Duodenal mucosa (tissue), 2 donors: ENCODE results near the gene FSIP1.

Experiments used
- H3K27ac ChIP-seq: one replicate; pipeline ENCODE4 v1.7.0; 2013; ENCODE audit warnings: low read depth, low read length
- H3K27me3 ChIP-seq, 2 donors: one replicate each; pipeline ENCODE4 v1.7.0; 2013; ENCODE audit warnings: low read length in 2 of 2, control low read depth in 1 of 2; ENCODE audit not compliant: insufficient read depth in 2 of 2, control insufficient read depth in 1 of 2
- H3K36me3 ChIP-seq, 2 donors: one replicate each; pipeline ENCODE4 v1.7.0; 2013; ENCODE audit warnings: low read length in 2 of 2, control low read depth in 1 of 2; ENCODE audit not compliant: insufficient read depth in 2 of 2, control insufficient read depth in 1 of 2
- H3K4me1 ChIP-seq, 2 donors: one replicate each; pipeline ENCODE4 v1.7.0; 2013; ENCODE audit warnings: low read length in 2 of 2, control low read depth in 1 of 2; ENCODE audit not compliant: insufficient read depth in 2 of 2, control insufficient read depth in 1 of 2
- H3K4me3 ChIP-seq, 2 donors: one replicate each; pipeline ENCODE4 v1.7.0; 2013; ENCODE audit warnings: low read length in 2 of 2, low read depth in 1 of 2
- H3K9ac ChIP-seq, 2 donors: one replicate each; pipeline ENCODE4 v1.7.0; 2013; ENCODE audit warnings: low read length in 2 of 2, low read depth in 1 of 2
- H3K9me3 ChIP-seq, 2 donors: one replicate each; pipeline ENCODE4 v1.7.0; 2013; ENCODE audit warnings: low read length in 2 of 2, control low read depth in 1 of 2; ENCODE audit not compliant: control insufficient read depth in 1 of 2

FSIP1 gene

DNA sequence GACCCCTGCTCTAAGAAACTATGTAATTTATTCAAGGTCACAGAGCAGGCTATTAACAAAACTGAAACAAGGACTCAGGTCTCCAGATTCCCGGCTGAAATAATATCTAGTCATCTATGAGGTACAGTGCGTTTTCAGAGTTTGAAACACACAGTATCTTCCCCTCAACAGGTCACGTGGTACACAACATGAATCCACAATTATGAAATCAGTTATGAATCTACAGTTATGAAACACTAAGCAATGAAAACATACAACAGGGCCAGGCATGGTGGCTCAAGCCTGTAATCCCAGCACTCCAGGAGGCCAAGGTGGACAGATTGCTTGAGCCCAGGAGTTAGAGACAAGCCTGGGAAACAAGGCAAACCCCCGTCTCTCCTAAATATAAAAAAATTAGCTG lies 72.7 kb downstream of the FSIP1 start:
- H3K27ac ChIP-seq = no peak overlapping the region
- no peaks in the 10 kb centered on the region for H3K9me3 ChIP-seq
- no peak overlapping the region for H3K4me3 ChIP-seq
- no peaks in the 10 kb centered on the region for H3K27me3 ChIP-seq
- no peak overlapping the region for H3K9ac ChIP-seq
- H3K36me3 ChIP-seq = no peaks in the 10 kb centered on the region
- H3K4me1 ChIP-seq = no peaks in the 10 kb centered on the region

DNA sequence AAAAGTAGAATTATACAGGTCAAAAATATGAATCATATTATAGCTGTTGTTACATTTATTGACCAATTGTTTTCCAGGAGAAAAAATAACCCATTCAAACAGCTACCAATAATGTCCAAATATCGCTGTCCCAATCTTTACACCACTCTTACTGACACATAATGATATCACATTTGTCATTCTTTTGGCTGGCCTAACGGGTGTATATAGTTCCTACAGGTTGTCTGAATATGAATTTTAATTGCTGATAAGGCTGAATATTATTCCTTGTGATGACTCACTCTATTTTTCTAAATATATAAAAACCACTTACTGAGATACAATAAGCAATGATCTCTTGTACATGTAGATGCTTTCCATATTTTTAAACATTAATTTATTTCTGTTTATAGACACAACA lies 76.4 kb downstream of the FSIP1 start:
- no peak overlapping the region for H3K27ac ChIP-seq
- H3K9ac ChIP-seq = no peak overlapping the region
- H3K27me3 ChIP-seq = no peaks in the 10 kb centered on the region
- no peaks in the 10 kb centered on the region for H3K9me3 ChIP-seq
- H3K36me3 ChIP-seq = no peaks in the 10 kb centered on the region
- no peak overlapping the region for H3K4me3 ChIP-seq
- no peaks in the 10 kb centered on the region for H3K4me1 ChIP-seq

DNA sequence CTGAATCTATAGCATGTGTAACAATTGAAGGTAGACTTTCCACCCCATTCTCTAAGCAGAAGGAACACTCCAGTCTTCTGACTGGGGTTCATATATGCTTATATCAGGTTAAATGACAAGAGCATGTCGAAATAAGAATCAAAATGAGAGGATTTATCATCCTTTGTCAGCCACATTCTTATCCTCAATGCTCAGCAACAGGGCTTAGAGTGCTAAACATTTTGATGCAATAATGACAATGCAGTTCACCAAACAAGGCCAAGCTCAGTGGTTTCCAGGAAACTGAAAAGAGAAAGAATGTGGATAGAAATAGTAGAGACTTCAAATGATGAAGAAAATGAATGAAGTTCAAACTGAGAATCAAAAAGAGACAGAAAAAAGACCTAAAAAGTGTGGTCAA lies 78.0 kb downstream of the FSIP1 start:
- Histone ChIP-seq H3K27me3 (no peaks in the 10 kb centered on the region), H3K36me3 (no peaks in the 10 kb centered on the region), H3K4me1 (no peaks in the 10 kb centered on the region), H3K27ac (no peak overlapping the region), H3K9ac (no peak overlapping the region), H3K9me3 (no peaks in the 10 kb centered on the region), H3K4me3 (no peak overlapping the region)

DNA sequence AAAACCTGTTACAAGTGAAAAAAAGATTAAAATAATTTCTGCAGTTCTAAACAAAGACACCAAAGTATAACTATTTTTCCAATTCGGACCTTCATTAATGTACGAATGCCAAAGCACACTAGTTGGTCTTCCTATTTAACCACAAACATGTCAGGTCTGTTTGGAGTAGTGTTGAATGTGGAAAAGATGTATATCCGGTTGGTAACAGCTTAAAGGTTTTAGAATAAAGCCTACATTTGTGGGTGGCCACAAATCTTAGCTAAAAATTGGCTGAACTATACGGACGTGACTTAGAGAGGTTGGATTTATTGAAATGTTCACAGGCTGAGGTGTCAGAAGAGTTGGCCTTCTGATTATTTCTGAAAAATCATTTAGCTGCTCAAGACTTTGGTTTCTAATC lies 78.4 kb downstream of the FSIP1 start:
- Histone ChIP-seq H3K27me3 (no peaks in the 10 kb centered on the region), H3K27ac (no peak overlapping the region), H3K9ac (no peak overlapping the region), H3K4me1 (no peaks in the 10 kb centered on the region), H3K9me3 (no peaks in the 10 kb centered on the region), H3K36me3 (no peaks in the 10 kb centered on the region), H3K4me3 (no peak overlapping the region)

DNA sequence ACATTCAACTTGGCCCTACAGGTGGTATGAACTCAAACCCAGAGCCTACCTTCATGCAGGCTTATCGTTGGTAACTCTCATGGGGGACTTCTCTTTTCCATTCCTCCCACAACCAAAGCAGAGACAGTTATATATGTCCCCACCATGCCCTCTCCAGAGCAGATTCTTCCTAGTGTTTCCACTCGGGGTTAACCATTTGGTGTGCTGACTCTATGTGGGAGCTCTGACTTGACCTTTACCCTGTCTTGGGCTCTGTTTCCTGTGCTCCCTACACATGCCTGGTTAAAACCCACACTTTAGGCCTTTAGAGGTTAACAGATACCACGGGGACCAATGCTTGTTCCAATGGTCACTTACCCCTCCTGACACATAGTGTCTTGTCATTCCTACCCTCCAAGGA lies 80.7 kb downstream of the FSIP1 start:
- Histone ChIP-seq H3K4me1 (no peaks in the 10 kb centered on the region), H3K9me3 (no peaks in the 10 kb centered on the region), H3K27ac (no peak overlapping the region), H3K36me3 (no peaks in the 10 kb centered on the region), H3K27me3 (no peaks in the 10 kb centered on the region), H3K9ac (no peak overlapping the region), H3K4me3 (no peak overlapping the region)

DNA sequence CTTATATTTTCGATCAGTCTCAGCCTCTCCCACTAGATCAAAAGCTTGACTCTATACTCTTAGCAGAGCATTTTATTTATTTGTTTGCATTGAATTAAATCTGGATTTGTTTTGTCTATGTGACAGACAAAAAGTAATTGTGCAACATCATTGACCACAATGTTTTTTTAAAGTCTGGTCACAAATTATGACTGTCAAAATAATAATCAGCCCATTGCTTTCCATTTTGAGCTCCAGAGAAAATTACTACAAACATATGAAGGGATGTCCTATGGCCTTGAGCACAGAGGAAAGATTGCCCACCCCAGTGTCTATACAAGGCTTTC lies 82.3 kb downstream of the FSIP1 start:
- Histone ChIP-seq H3K27ac (no peak overlapping the region), H3K27me3 (no peaks in the 10 kb centered on the region), H3K36me3 (no peaks in the 10 kb centered on the region), H3K4me1 (no peaks in the 10 kb centered on the region), H3K9me3 (no peaks in the 10 kb centered on the region), H3K9ac (no peak overlapping the region), H3K4me3 (no peak overlapping the region)

DNA sequence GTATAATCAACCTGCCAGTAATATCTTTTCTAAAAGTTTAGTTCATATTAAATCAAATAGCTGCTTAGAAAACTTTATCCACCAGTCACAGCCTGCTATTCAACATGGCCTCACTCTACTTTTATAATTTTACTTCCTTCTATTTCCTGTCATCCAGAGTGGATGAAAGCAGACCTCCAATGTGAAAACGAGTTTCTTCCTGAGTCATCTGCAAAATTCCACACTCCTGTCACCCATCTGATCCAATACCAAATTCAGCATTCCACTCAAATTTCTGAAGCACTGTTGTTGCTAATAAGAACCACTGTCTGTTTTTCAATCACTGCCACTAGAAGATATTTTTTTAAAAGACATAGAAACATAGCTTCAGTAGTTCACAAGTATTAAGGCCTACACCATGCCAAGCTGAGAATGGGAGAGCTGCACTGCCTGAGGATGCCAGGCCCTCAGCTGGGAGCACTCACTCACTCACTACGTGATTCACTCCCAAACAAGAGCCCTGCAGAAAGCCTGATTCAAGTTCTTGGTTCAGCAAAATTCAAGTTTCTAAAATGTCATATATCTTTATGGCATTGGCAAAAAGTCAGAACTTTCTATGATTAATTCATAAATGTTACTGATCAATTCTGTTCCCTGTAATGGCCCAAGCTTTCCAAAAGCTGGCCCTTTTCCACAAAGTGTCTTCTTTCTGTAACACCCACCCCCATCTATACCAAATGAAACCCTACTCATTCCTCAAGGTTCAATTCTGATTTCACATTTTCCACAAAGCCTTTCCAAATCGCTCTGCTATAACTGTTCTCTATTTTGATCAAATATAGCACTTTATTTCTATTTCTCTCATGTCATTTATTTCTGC lies 82.9 kb downstream of the FSIP1 start:
- no peak overlapping the region for H3K9ac ChIP-seq
- no peaks in the 10 kb centered on the region for H3K36me3 ChIP-seq
- no peaks in the 10 kb centered on the region for H3K9me3 ChIP-seq
- H3K4me1 ChIP-seq = no peaks in the 10 kb centered on the region
- no peaks in the 10 kb centered on the region for H3K27me3 ChIP-seq
- no peak overlapping the region for H3K27ac ChIP-seq
- no peak overlapping the region for H3K4me3 ChIP-seq

DNA sequence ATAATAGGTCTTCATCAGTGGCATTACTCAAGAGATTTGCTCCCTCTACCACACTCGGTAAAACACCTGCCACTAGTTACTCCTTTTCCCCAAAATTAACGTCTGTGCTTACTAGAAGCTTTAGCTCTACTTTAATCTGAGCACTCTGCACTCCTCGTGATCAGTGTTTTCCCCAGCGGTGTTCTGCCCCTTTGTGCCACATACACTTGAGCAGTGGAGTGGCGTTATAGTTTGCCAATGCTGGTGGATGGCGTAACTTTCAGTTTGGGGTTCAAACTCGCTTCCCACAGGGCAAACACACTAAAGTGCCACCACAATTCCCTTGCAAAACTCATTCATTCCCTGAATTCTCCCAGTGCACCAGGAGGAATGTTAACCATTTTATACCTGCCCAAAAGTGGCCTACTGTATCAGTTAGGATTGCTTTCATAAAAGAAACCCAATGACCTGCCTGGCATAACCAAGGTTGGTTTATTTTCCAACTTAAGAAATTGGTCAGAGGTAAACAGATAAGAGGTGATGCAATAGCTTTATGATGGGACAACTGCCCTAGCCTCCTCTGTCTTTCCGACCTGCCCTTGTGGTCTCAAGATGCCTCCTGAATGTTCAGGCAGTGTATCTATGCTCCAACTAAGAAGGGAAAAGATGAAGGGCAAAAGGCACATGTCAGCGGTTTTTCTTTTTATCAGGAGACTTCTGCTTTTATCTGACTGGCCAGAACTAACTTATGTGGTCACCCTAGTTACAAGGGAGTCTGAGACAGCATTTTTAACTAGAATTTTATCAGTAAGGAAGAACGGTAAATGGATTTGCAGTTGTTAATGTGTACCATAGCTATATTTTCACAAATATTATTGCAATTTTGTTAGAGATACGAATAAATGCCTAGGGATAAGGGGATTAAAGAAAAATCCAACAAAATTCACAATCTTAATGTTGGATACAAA lies 83.9 kb downstream of the FSIP1 start:
- H3K9me3 ChIP-seq = no peaks in the 10 kb centered on the region
- H3K4me3 ChIP-seq = no peak overlapping the region
- H3K27me3 ChIP-seq = no peaks in the 10 kb centered on the region
- H3K36me3 ChIP-seq = no peaks in the 10 kb centered on the region
- H3K4me1 ChIP-seq = no peaks in the 10 kb centered on the region
- H3K27ac ChIP-seq = no peak overlapping the region
- no peak overlapping the region for H3K9ac ChIP-seq

DNA sequence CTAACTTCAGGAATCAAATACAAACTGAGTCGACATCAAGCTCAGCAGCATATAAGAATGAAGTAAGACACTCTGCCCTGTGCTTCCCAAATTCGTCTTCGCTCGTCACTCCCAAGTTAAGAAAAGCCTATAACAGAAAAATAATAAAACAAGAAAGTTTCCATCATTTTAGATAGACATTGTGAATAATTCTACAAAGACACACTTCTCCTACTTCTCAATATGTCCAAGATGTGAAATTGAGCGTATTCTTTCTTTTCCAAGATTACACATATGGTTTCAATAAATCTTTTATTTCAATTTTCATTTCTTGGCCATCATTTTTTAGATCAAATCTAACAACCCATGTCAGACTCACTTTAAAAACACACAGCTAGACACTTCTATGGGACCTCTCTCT lies 85.1 kb downstream of the FSIP1 start:
- Histone ChIP-seq H3K27ac (no peak overlapping the region), H3K9ac (no peak overlapping the region), H3K4me1 (peaks cover 0 to 4% of the 10 kb centered on the region in 2 donors)

DNA sequence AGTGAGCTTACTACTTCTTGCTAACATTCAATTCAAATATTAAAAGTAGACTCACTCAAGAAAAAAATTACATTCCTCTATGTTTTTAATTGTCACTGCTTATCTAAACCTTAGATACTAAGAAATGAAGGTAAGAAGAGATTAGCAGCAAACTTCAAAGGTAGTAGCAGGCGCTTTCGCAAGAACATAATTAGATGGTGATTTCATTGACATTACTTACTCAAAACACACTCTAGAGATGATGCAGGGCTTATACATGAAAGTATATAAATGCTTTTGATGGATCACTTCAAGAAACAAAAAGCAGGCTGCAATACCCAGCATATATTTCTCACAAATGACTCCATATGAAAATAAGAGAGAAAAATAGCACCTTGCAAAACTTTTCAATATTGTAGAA lies 86.8 kb downstream of the FSIP1 start:
- H3K27ac ChIP-seq = no peak overlapping the region
- no peak overlapping the region for H3K4me3 ChIP-seq
- peaks cover 0 to 5% of the 10 kb centered on the region in 2 donors for H3K27me3 ChIP-seq
- no peaks in the 10 kb centered on the region for H3K36me3 ChIP-seq
- no peak overlapping the region for H3K9ac ChIP-seq
- peaks cover 0 to 4% of the 10 kb centered on the region in 2 donors for H3K4me1 ChIP-seq
- H3K9me3 ChIP-seq = no peaks in the 10 kb centered on the region

More for the DNA sequence above, 85.1 kb downstream of the FSIP1 start:
- no peaks in the 10 kb centered on the region for H3K36me3 ChIP-seq
- H3K27me3 ChIP-seq = peaks cover 0 to 4% of the 10 kb centered on the region in 2 donors
- no peaks in the 10 kb centered on the region for H3K9me3 ChIP-seq
- H3K4me3 ChIP-seq = no peak overlapping the region
